Measurements from ENCODE around the gene GCLC.
A peak's percentile ranks its signal among the peaks of the same experiment; 100 is the strongest.
"Not testable (repeated sequence)": the region's sequence is repeated elsewhere in the genome, so short reads cannot be mapped to it uniquely, and the experiment has no call there.

The GCLC gene

GRCh38 chr6:53556986-53557715 is 12.2 kb upstream of the GCLC start:
- DNase-seq (ENCODE audit: low spot score): no peak

DNA sequence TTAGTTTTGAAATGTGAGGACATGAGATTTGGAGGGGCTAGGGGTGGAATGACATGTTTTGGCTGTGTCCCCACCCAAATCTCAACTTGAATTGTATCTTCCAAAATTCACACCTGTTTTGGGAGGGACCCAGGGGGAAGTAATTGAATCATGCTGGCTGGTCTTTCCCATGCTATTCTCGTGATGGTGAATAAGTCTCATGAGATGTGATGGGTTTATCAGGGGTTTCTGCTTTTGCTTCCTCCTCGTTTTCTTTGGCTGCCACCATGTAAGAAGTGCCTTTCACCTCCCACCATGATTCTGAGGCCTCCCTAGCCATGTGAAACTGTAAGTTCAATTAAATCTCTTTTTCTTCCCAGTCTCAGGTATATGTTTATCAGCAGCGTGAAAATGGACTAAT is 8.7 kb upstream of the GCLC start:
- not testable (repeated sequence) for DNase-seq (ENCODE audit: low spot score)

DNA sequence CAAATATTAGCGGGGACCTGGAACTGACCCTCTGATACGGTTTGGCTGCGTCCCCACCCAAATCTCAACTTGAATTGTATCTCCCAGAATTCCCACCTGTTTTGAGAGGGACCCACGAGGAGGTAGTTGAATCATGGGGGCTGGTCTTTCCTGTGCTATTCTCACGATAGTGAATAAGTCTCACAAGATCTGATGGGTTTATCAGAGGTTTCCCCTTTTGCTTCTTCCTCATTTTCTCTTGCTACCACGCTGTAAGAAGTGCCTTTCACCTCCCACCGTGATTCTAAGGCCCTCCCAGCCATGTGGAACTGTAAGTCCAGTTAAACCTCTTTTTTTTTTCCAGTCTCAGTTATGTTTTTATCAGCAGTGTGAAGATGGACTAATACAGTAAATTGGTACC is 6.8 kb upstream of the GCLC start:
- not testable (repeated sequence) for DNase-seq (ENCODE audit: low spot score)

- peak; percentile 97 for DNase-seq (ENCODE audit: low spot score)
These were observed 3.1 kb upstream of the GCLC start for GRCh38 chr6:53547811-53548496.

GRCh38 chr6:53547166-53547810 is 2.4 kb upstream of the GCLC start:
- no peak for DNase-seq (ENCODE audit: low spot score)

DNA sequence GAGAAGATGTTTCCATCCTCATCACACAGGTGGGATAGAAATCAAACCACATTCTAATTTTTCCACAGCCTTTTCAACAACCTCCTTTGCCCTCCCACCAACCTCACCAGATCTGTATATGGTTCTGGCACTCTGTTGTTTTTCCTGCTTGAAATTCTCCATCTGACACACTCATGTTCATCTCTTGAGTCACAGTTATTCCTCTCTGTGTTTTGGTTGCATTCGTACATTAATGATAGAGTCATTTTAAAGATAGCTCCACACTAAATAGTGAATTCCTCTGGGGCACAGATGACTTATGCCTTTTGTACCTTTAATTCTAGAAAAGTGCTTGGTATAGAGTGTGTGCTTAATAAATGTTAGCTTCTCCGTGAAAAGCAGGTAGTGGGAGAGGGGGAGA is 1.4 kb upstream of the GCLC start:
- peak; percentile 66 for DNase-seq (ENCODE audit: low spot score)

GRCh38 chr6:53544217-53544469 is 758 bp downstream of the GCLC start:
- no peak for DNase-seq (ENCODE audit: low spot score)

GRCh38 chr6:53543359-53544216 is 1.3 kb downstream of the GCLC start:
- no peak for DNase-seq (ENCODE audit: low spot score)

- no peak for DNase-seq (ENCODE audit: low spot score)
These were observed 3.0 kb downstream of the GCLC start for GRCh38 chr6:53541900-53542299.

DNA sequence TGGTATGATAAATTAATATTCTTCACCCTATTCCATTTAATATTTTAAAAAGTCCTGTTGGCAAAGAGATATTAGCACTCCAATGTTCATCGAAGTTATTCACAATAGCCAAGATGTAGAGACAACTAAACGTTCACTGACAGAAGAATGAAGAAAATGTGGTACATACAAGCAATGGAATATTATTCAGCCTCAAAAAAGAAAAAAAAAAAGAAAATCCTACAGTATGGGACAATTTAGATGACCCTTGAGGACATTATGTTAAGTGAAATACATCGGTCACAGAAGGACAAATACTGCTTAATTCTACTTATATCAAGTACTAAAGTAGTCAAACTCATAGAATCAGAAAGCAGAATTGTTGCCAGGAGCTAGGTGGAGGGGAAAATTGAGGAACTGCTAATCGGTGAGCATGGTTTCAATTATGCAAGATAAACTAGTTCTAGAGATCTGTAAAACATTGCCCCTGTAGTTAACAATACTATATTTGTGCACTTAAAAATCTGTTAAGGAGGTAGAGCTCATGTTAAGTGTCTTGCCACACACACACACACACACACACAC is 4.7 kb downstream of the GCLC start:
- no peak for DNase-seq (ENCODE audit: low spot score)

GRCh38 chr6:53539561-53539960 is 5.3 kb downstream of the GCLC start:
- no peak for DNase-seq (ENCODE audit: low spot score)

- no peak for DNase-seq (ENCODE audit: low spot score)
These were observed 8.3 kb downstream of the GCLC start for GRCh38 chr6:53536561-53536960.

GRCh38 chr6:53532942-53533341 is 12.0 kb downstream of the GCLC start:
- DNase-seq (ENCODE audit: low spot score): no peak

- no peak for DNase-seq (ENCODE audit: low spot score)
These were observed 12.7 kb downstream of the GCLC start for GRCh38 chr6:53532061-53532797.

- no peak for DNase-seq (ENCODE audit: low spot score)
These were observed 14.0 kb downstream of the GCLC start for GRCh38 chr6:53530780-53531386.

DNA sequence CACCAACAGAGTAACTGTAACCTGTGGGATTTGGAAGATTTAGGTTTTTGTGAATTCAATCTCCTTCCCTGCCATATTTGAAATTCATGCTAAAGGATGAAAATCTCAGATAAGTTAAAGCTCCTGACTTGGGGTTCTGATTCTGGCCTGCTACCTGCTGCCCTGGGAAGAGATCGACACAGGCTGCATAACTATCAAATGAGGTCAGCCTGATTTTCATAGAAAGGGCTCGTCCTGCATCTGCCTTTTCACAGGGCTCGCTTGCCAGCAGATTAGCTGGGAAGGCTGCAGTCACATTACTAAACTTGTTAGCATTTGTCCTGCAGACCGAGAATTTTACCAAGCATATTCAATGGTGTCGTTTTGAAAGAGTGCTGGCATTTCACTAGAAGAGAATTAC is 14.6 kb downstream of the GCLC start:
- DNase-seq (ENCODE audit: low spot score): no peak

- DNase-seq (ENCODE audit: low spot score): no peak
These were observed 15.4 kb downstream of the GCLC start for GRCh38 chr6:53529324-53530036.

DNA sequence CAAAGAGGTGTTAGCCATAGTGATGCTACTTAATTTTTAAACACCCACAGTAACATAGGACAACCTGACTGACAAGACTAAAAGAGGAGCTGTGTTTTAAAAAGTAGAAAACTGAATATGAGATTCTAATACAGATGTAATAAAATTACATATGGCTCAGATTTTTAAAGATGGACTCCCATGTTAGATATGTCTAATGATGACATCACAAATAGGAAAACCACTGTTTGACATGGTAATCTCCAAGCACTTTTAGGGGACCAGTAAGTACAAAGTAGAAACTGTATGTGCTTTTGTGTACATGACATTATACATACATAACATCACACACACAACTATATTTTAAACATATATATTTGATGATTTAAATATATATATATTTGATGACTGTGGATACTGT is 16.8 kb downstream of the GCLC start:
- no peak for DNase-seq (ENCODE audit: low spot score)

GRCh38 chr6:53527249-53527765 is 17.6 kb downstream of the GCLC start:
- DNase-seq (ENCODE audit: low spot score): no peak

GRCh38 chr6:53526000-53526399 is 18.9 kb downstream of the GCLC start:
- no peak for DNase-seq (ENCODE audit: low spot score)

All from hepatic stellate cell (primary cell).